HG03342 (cell line): ENCODE measurements around the gene DUSP15.
"Not testable (repeated sequence)": the region's sequence is repeated elsewhere in the genome, so short reads cannot be mapped to it uniquely, and the experiment has no call there.

Experiments
- ATAC-seq: cut with Tn5 transposase; IDR thresholded peaks from one replicate; pipeline ENCODE4 v1.9.1; 2021; ENCODE audit warnings: mild to moderate bottlenecking, moderate library complexity; ENCODE audit not compliant: unreplicated experiment

The DUSP15 gene

DNA sequence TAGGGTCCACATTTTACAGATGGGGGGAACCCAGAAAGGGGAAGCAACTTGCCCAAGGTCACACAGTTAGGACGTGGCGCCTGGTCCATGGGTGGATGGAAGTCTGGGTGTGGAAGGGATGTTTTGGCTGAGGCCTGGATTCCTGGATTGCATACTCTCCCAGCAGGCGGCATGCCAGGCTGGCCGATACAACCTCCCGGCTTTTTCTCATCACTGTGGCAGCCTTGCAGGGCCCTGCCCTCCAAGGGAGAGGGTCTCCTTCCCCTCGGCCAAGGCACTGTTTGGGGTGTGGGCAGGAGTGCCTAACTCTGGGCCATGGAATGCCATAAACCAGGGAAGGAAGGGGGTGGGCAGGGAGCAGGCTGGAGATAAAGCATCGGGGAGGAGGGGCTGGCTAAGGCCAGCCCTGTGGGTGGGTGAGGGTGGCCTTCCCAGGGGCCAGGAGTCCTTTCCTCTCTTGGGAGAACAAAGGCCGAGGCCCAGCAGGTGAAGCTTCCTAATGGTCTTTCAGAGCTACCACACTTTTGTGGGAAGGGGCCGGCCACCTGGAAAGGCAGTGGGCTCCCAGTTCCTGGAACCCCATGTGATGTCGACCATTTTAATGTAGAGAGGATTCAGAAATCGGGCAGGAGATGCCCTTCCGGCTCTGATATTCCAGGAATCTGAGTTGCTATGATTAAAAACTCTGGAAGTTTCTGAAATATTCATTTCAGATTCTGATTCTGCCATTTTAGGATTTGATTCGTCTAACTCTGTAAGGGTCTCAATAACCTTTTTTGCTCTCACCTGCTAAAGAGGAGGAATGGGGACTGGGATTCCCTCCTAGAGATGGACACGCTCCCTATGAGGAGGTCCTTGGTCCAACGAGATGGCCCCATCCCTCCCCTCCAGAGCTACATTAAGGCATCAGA is 29.2 kb downstream of the DUSP15 start:
- ATAC-seq, result no peak

DNA sequence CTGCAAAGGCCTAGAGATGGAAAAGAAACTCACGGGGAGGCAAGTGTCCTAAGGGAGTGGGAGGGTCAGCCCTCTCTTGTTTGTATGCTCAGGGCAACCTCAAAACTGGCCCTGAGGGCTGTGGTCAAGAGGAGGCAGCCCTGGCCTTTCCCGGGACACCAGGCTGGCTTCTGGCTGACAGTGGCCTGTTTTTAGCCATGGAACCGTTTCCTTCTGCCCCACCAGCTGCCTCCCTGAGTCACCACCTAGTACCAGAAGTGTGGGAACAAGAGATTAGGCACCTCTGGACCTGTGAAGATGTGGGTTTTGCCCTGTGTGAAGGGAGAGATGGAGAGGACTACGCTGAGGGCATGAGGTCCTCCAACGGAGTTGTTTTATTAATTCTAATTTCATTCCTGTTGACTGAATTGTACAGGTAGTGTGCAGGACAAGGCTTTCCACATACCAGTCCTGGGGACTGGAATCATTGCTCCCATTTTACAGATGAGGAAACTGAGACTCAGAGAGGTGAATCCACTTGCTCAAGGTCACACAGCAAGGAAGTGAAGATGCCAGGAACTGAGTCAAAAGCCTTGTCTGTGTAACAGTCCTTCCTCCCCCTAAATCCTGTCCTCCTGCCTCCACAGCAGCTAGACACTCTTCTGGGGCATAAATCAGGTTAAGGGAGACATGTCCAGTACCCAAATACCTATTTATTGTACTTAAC is 30.4 kb downstream of the DUSP15 start:
- no peak for ATAC-seq

DNA sequence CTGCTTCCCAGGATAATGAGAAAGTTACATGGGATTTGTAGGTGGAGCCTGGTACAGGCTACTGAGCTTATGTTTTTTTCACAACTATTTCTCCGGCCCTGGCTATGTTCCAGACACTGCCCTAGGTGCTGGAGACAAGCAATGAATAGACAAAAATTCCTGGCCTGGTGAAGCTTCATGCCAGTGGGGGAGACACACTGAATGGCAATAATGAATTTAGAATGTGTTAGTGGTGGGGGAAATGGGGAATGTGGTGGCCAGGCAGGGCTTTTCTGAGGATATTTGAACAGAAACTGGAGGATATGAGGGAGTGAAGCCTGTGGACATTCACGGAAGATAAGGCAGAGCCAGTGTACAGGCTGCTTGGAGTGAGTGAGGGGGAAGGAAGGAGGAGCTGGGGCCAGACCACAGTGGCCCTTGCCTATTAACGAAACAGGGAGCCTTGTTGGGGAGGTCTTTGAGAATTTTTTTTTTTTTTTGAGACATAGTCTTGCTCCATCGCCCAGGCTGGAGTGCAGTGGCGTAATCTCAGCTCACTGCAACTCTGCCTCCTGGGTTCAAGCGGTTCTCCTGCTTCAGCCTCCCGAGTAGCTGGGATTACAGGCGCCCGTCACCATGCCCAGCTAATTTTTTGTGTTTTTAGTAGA is 31.6 kb downstream of the DUSP15 start:
- ATAC-seq, result no peak

DNA sequence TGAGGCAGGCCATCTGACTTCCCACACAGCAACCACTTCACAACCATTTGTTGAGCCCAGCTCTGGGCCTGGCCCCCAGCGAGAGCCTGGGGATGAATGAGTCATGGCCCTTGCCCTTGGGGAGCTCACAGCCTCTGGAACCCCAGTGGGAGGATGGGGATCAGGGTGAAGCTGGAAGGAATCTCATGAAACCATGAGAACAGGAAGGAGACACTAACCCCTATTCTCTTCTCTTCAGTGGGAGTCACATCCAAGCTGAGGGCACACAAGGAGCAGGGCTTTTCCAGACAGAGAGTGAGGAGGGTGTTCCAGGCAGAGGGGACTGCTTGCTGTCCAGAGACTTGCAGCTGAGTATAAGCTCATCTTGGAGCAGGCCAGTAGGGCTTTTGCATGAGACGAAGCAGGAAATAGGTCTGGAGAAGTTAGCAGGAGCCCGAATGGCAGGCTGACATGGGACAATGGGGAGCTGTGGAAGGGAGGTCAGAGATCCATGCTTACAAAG is 32.4 kb downstream of the DUSP15 start:
- ATAC-seq, result no peak

DNA sequence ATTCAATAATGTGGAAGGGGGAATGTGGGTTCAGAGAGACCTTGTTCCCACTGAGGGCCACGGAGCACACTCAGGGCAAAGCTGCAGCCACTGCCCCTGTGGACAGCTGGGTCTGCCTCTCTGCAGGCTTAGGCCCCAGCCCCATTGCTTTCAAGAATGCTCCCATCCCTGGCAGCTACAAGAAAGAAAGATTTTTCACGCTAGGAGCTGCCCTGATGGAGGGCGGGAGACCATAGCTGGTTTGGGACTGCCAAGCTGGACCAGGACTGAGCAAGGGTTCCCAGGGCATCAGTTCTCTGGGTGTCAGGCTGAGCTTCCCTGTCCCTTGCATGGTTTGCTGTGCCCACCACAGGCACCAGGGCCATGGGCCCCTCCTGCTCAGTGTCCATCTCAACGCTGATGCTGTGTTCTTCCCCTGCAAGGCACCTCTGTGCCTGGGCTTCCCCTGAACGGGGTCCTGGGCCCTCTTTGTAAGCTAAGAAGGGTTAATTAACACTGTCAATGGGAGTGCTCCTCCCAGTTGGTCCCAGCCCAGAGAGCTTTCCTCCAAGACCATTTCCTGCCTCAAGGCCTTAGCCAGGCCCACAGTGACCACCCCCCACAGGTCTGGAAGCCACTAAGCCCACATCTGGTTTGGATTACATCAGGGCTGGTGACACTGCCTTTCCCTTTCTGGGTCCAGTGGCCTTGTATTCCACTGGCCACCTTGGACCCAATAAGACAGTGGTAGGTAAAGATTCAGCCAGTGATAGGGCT is 33.3 kb downstream of the DUSP15 start:
- ATAC-seq, result no peak

DNA sequence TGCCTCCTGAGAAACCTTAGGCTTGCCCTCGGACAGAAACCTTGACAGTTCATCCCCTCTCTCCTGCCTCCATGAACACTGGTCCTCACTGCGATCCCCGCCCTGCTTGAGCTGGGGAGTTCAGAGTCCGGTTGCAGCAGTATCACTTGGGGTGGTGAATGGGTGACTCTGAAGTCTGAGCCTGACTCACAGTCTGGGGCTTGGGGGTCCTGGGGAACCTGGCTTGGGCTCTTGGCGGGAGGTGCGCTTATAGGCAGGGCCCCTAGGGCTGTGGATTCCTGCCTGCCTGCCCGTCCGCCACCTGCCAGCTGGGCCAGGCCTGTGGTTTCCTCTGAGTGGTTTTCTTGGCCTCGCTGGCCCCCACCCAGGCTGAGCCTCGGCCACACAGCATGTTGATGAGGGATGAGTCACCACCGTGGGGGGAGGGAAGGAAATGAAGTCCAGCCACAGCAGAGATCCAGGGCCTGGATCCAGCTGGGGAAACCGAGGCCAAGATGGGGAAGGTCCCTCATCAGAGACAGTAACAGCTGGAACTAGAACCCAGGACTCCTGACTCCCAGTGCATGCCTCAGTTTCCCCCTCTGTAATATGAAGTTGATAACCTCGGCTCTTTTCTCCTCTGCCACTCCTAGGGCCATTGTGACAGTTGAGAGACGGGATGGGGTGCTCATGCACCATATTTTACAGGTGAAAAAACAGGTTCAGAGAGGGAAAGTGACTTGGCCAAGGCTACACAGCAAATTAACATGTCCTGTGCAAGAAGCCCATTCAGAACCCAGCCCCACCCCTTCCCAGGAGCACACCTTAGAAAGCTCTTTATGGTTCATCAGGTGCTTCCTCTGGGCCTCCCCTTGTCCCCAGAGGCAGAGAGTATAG is 34.1 kb downstream of the DUSP15 start:
- peak; percentile 50 for ATAC-seq

DNA sequence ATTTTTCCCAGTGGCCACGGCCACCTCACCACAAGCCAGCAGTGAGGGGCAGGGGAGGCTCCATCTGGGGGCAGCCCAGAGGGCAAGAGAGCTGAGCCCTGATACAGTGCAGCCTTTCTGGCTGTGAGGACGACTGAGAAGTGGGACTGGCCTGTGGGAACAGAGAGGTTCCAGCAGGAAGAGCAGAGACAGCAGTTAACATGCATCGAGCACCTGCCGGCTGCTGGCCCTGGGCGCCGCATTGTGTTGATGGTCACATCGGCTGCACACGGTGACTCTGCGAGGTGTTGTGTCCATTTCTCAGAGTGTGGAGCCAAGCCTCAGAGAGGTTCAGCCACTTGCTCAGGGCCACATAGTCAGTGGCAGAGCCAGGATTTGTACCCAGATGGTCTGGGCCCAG is 34.8 kb downstream of the DUSP15 start:
- no peak for ATAC-seq

DNA sequence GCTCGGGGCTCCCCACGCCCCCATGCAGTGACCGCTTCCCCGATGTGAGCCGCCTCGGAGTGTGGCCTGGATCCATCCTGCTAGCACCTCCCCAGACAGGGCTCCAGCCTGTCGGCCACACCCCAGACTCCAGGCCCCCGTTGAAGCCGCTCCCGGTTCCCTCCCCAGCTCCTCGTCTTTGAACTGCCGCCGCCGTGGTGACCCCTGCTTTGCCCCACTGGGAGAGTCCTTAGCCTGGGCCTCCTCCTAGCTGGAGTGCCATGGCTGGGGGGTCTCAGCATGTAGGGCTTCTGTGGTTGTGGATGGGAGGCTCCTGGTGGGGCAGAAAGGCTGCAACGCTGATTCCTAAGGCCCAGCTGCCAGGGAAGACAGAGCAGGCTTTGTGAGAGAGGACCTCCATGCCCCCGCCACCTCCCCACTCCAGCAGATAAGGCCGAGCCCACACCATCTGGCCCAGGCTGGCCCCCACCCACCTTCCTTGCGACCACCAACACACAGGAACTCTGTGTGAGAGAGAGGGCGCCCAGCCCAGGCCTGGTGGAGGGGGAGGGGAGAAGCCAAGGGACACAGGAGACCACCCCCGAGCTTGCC is 36.3 kb downstream of the DUSP15 start:
- ATAC-seq, result no peak

DNA sequence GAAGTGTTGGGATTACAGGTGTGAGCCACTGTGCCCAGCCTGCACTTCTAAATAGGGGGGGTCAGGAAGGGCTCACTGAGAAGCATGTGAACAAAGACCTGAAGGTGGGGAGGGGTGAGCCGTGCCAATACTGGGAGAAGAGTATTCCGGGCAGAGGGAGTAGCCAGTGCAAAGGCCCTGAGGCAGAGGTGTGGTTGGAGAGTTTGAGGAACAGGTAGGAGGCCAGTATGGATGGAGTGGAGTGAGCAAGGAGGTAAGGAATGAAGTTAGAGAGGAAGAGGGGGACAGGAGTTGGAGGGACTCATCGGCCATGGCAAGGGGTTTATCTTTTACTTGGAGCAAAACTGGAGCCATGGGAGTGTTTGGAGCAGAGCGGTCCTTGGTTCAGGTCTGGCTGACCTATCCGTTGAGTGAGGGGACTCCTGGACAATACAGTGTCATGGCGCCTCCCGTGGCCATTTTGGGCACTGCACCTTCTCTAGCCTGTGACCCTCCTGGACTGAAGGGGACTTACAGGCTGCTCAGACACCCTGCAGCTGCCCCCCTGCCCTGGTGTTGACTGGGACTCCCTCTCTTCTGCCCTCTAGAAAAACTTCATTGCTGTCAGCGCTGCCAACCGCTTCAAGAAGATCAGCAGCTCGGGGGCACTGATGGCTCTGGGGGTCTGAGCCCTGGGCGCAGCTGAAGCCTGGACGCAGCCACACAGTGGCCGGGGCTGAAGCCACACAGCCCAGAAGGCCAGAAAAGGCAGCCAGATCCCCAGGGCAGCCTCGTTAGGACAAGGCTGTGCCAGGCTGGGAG is 37.0 kb downstream of the DUSP15 start:
- no peak for ATAC-seq

DNA sequence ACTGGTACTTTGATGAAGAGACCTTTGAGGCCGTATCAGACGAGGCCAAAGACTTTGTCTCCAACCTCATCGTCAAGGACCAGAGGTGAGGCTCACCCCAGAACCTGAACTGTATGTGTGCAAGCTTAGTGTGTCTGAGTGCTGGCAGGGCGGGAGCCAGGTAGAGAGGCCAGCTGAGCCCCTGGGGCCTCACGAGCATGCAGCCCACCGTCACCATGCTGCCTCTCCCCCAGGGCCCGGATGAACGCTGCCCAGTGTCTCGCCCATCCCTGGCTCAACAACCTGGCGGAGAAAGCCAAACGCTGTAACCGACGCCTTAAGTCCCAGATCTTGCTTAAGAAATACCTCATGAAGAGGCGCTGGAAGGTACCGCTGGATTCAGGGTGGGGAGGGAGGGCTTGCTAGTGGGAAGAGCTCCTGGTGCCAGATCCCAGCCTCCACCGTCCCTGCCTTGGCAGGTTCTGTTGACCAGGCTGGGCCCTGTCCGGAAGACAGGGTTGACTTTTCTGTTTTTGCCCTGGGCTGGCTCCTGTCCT is 38.5 kb downstream of the DUSP15 start:
- no peak for ATAC-seq

DNA sequence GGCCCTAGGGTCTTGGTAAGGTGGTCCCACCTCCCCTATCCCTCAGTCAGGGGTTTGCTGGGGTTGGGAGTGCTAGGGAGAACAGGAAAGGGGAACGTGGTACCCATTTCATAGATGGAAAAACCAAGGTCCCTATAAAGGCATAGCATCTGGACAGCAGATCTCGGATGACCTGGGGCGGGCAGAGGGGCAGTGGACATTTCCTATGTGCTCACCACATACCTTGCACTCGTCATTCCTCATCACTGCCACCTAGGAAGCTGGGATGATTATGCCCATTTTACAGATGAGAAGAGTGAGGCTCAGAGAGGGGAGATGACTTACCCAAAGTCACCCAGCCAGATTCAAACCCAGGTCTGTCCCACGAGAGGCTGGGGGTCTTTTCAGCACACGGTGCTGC is 39.1 kb downstream of the DUSP15 start:
- no peak for ATAC-seq

DNA sequence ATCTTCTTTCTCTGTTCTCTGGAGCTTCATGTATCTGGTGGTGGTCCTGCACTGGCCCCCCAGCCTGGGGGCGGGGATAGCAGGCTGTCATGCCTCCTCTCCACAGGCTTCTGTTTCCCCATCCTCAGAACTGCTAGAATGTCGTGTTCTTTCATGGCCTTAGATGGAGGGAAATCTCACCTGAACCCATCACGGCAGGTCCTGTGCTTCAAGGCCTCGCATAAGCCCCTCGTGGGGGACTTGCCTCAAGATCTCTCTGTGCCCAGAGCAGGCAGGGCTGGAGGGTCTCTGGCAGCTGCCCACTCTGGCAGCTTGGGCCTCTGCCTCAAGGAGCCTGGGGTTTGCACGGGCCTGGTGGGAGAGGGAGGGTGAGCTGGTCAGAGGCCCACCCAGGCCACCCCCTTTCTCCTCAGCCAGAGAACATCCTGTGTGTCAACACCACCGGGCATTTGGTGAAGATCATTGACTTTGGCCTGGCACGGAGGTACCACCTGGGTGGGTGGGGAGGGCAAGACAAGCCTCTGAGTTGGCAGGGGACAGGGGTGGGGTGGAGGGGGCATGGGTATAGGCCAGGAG is 39.8 kb downstream of the DUSP15 start:
- ATAC-seq, result no peak

DNA sequence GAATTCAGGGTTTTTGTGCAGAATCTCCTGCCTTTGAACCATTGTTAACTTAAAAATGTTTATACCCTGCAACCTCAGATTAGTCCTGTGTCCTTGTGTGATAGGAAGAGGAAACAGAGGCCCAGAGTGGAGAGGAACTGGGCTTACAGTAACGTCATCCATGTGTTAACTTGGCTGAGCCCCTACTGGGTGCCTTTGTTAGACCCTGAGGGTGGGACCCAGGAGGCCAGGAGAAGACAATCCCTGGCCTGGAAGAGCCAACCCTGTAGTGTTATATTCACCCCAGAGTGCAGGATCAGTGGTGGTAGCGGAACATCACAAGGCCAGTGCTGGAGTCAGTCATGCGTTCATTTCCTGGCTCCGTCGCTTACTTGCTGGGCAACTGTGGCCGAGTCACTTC is 40.6 kb downstream of the DUSP15 start:
- ATAC-seq, result no peak

DNA sequence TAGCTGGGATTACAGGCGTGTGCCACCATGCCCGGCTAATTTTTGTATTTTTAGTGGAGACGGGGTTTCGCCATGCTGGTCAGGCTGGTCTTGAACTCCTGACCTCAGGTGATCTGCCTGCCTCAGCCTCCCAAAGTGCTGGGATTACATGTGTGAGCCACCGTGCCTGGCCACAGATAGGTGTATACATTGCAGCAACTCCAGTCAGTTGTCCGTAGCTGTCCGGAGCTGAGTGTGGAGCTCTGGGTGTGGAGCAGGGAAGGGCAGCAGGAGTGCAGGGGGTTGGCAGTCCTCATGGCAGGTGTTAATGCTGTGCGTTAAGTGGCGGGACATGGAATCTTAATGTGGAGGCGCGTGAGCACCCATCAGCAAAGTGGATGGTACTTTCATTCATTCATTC is 42.3 kb downstream of the DUSP15 start:
- not testable (repeated sequence) for ATAC-seq

DNA sequence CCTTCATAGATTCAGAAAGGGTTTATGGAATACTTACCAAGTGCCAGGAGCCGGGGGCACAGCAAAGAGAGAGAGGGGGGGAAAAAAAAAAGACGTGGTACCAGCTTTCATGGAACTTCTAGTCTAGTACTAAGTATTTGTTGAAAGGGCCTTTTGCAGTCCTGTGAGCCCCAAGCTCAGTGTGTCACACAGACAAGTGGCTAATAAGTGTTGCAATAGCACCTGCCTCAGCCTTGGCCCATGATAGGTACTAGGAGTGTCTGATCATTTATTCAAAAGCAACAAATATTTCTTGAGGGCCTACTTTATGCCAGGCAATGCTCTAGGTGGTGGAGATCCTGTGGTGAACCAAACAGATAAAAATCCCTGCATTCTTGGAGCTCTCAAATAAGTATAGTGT is 43.3 kb downstream of the DUSP15 start:
- ATAC-seq, result no peak

DNA sequence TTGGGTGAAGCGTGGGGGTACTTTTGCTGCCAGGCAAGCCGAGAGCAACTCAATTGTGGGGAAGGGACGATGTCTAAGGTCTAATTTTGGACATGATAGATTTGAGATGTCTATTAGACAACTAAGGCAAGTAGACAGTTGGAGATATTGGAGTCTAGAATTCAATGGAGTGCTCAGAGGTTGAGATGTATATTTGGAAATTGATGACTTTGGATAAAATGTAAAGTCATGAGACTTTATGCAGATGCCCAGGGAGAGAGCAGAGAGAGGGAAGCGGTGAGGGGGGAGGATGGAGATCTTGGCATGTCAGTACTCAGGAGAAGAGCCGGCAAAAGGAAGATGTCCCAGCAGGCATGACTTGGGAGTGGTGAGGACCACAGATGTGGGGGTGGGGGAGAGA is 44.3 kb downstream of the DUSP15 start:
- no peak for ATAC-seq

DNA sequence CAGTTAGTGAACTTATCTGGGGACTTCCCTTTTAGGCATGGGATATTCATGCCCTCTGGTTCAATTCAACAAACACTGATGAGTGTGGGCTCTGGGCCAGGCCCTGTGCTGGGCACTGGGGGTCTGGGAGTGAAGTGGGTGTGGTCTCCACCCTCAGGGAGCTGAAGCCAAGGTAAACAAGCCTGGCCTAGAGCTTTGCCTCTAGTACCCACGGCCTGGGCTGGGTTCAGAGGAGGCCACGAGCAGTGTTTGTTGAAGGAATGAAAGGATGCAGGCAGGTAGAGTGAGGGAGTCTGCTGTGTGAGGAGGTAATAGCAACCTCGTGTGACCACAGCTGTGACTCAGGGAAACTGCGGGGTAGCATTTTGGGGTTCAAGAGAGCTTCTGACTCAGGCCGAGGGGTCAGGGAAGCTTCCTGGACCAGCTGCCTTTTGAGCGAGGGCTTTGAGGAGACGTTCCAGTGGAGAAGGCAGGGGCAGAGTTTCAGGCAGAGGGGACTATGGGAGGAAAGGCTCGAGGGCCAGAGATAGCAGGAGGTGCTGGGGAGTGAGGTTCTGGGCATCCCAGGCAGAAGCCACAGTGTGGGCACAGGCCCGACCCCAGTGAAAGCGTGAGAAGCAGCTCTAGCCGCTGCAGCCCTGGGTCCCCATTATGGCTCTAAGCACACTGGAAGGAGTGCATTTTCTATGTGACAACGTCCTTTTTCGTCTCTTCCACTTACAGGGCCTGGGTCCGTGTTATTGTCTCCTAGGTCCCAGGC is 45.6 kb downstream of the DUSP15 start:
- ATAC-seq, result no peak
